CD4-positive, alpha-beta T cell treated with Interleukin-15 for 4 hours (primary cell): Measurements from ENCODE around the gene ADAMTS15.

ENCODE experiments used
- DNase-seq: peaks from one replicate; pipeline ENCODE4 v3.0.0-alpha.2; 2020; ENCODE audit warnings: low spot score

The ADAMTS15 gene

GRCh38 chr11:130418756-130419155 is 29.7 kb upstream of the ADAMTS15 start:
- no peak for DNase-seq

GRCh38 chr11:130420478-130421198 is 27.8 kb upstream of the ADAMTS15 start:
- no peak for DNase-seq

GRCh38 chr11:130421199-130421585 is 27.3 kb upstream of the ADAMTS15 start:
- DNase-seq, result no peak

- no peak for DNase-seq
Measured at GRCh38 chr11:130421697-130422096, 26.7 kb upstream of the ADAMTS15 start.

DNA sequence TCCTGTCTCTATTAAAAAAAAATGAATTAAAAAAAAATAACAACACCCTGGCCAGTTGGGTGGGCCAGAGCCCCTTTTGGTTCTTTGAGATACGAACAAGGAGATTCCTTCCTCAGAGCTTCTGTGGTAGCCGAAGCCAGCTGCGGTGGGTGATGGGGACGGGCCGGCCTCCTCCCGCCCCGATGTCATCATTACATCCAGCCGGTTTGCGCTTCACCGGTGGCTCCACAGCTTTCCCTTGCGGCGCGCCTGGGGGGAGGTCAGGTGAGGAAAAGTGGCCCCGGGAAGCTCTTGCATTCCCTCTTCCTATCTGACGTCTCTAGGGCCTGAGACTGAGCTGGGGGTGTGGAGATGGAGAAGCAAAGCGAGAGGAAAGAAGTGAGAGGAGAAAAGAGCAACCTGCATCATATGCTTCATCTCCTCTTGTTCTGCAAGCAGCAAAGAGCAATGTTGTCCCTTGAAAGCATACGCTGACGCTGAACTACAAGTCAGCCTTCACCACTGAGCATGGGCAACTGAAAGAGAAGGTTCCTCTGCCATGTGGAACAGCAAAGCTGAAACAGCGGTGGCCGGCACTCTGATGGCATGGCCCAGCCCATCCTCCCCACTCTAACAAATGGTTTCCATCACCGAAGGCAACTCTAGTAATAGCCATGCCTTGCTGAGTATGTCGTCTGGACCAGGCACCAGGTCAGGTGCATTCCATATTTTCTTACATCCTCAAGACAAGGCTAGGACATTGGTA is 26.0 kb upstream of the ADAMTS15 start:
- no peak for DNase-seq

GRCh38 chr11:130423541-130424142 is 24.8 kb upstream of the ADAMTS15 start:
- DNase-seq, result no peak

DNA sequence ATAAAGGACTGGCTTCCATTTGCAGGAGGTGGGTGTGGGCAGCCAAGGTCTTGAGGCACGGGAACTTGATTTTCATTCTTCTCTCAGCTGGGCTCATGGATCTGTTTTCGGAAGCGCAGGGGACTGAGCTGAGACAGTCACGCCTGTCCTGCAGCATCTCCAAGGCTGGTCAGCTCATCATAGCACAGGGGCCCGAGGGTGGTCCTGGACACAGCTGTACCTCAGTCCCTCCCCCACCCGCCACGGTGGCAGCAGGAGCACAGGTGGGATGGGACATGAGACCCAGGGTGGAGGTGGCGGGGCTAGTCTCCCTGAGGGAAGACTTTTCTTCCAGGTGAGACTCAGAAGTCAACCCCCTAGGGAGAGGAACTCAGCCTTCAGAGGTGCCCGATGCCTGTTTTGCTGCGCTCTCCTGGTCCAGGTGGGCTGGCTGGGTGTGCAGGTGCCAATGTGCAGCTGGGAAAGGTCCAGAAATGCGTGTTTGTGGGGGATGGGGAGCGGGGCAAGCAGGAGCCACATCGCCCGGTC is 23.8 kb upstream of the ADAMTS15 start:
- DNase-seq, result no peak

GRCh38 chr11:130425156-130425555 is 23.3 kb upstream of the ADAMTS15 start:
- DNase-seq, result no peak

DNA sequence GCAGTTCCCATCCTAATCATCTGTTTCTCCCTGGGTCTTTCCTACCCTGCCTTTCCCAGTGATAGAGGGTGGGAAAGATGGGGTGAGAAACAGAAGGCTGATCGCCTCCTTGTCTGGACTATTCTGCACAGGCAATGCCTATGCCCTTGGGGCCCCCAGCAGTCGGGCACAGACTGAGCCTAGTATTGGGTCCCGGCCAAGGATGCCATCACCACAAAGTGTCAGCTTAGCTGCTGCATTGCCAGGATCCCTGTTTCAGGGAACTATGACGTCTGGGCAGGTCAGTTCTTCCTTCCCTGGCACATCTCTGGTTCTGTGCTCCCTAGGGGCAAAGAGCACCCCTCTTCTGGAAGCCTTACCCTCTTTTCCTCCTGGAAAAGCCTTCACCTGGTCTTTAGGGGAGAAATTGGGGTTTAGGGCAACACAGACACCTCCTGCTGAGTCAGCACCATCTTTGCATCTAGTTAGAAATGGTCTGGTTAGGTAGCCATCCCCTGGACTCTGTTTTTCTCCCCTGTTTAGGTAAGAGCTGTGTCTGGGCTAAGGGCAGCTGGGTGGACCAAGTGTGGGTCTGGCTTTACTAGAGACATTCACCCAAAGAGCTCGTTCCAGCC is 22.1 kb upstream of the ADAMTS15 start:
- no peak for DNase-seq

- DNase-seq, result no peak
Measured at GRCh38 chr11:130426837-130427341, 21.6 kb upstream of the ADAMTS15 start.

DNA sequence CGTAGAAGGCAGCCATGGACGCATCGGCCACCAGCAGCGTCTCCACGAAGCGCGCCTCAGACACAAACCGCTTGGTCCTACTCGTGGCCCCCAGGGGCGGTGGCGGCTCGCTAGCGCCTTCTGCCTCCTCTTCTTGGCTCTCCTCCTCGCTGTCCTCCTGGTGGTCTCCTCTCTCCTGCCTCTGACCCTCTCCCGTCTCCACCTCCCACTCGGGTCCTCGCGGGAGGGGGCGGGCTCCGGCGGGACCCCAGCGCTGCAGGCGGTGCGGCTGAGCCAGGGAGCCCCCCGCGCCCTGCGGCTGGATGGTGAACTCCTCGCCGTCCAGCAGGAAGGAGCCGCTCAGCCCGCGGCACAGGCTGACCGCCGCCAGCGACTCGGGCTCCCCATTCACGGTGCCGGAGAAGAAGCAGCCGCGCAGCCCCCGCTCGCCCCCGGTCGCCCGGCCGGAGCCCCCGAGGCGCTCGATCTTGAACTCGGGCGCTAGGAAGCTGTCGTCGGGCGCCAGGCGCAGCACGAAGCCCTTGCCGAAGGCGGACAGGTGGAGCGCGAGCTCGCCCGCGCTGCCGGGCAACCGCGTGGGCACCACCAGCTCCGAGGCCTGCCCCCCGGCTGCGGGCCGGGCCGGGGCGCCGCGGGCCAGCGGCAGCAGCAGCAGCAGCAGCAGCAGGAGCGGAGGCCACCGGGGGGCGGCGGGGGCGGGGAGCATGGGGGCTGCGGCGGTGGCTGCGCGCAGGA is 20.7 kb upstream of the ADAMTS15 start:
- no peak for DNase-seq

GRCh38 chr11:130428316-130429119 is 19.9 kb upstream of the ADAMTS15 start, which contains the start of gene ADAMTS8:
ADAMTS8 (minus strand) TSS chr11:130428609; CDS start chr11:130428286, 323 bp downstream.
- DNase-seq, result no peak

GRCh38 chr11:130429120-130429681 is 19.2 kb upstream of the ADAMTS15 start:
- DNase-seq, result no peak

- DNase-seq, result no peak
Measured at GRCh38 chr11:130429983-130430382, 18.5 kb upstream of the ADAMTS15 start.

DNA sequence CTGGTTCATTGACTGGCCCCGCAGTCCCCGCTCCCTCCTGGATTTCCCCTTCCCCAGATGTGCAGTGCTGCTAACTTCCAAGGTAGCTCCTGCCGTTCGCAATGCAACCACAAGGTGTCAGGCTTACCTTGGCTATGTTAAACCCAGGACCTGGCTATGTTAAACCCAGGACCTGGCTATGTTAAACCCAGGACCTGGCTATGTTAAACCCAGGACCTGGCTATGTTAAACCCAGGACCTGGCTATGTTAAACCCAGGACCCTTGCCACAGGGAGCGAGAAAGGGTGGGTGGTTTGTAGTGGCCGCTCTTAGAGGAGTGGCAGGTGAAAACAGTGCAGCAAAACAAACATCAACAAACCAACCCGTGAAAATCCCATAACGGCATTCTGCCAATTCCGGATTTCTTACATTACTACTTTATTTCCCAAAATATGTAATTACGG is 17.1 kb upstream of the ADAMTS15 start:
- peak; percentile 65 for DNase-seq

DNA sequence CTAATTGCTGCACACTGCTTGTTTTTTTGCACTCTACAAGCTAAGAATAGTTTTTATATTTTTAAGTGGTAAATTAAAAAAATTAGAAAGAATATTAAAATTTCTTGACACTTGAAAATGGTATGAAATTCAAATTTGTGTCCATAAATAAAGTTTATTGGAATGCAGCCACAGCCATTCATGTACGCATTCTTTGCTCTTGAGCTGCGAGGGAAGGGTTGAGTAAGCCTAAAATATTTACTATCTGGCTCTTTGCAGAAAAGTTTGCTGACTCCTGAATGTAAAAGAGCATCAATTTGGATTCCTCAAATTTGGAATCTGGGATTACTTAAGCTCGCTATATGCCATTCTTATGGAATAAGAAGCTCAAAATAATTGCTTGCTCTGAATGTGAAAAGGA is 16.6 kb upstream of the ADAMTS15 start:
- no peak for DNase-seq

GRCh38 chr11:130433357-130433756 is 15.1 kb upstream of the ADAMTS15 start:
- DNase-seq, result no peak

- peak; percentile 67 for DNase-seq
Measured at GRCh38 chr11:130434521-130435223, 13.8 kb upstream of the ADAMTS15 start.

- no peak for DNase-seq
Measured at GRCh38 chr11:130435671-130436070, 12.8 kb upstream of the ADAMTS15 start.

GRCh38 chr11:130436171-130436570 is 12.3 kb upstream of the ADAMTS15 start:
- DNase-seq, result no peak
